Body of pancreas (tissue), 4 donors: ENCODE measurements around the gene RBM47. TPM values are rescaled to one million over a fixed set of nuclear protein-coding genes. Genes with fewer than 3 reads are reported as not detected.

ENCODE experiments used
- ATAC-seq: fragments of 150-250 bp; one replicate; pipeline ENCODE4 v1.9.1; 2016
- DNase-seq, 4 donors: peaks; one replicate each; pipeline ENCODE4 v3.0.0-alpha.2; 2019
- H3K27ac ChIP-seq, 4 donors: fragments of 200-600 bp; sonication (generic); 1 replicate in 3 of 4; 2 replicates in 1 of 4; pipeline versions ENCODE4 v1.5.1 to v1.6.1; 2016 to 2019; ENCODE audit warnings: mild to moderate bottlenecking in 1 of 4, mixed read lengths in 1 of 4, moderate library complexity in 1 of 4
- H3K27me3 ChIP-seq, 2 donors: fragments of 200-600 bp; sonication (generic); one replicate each; pipeline ENCODE4 v1.6.0; 2016; ENCODE audit warnings: mild to moderate bottlenecking in 1 of 2
- H3K36me3 ChIP-seq, 2 donors: fragments of 200-600 bp; sonication (generic); replicated peaks in 1 of 2; 2 replicates each; pipeline ENCODE4 v1.5.1; 2016; ENCODE audit warnings: low read depth in 2 of 2; ENCODE audit not compliant: insufficient read depth in 1 of 2
- H3K4me1 ChIP-seq: fragments of 200-600 bp; sonication (generic); one replicate; pipeline ENCODE4 v1.6.0; 2016
- H3K4me3 ChIP-seq, 2 donors: fragments of 200-600 bp; sonication (generic); 1 replicate in 1 of 2; 2 replicates in 1 of 2; pipeline ENCODE4 v1.5.1; 2016 to 2019
- H3K9me3 ChIP-seq, 3 donors: fragments of 200-600 bp; sonication (generic); 1 replicate in 2 of 3; 2 replicates in 1 of 3; pipeline ENCODE4 v1.5.1; 2016
- CTCF ChIP-seq, 7 experiments: fragments of 450-650 bp in 4 of 7; fragments of 200-600 bp in 3 of 7; sonication (generic) in 3 of 7; IDR thresholded peaks; one replicate each; pipeline ENCODE4 v1.5.1; 2016 to 2019; ENCODE audit warnings: antibody characterized with exemption in 7 of 7
- POLR2A ChIP-seq, 3 donors: fragments of 450-650 bp; IDR thresholded peaks; one replicate each; pipeline ENCODE4 v1.6.1; 2016; ENCODE audit warnings: antibody characterized with exemption in 3 of 3, mild to moderate bottlenecking in 2 of 3
- WGBS, 2 donors: methylation state at CpG; one replicate each; pipeline ENCODE4 v1.1.5; 2017; 5-methylcytosine and 5-hydroxymethylcytosine counted together
- intact Hi-C: fragments of 100-400 bp; cut with DNase I; formaldehyde crosslinking; loops from one replicate; pipeline ENCODE4 v1.15.1; 2023
- total RNA-seq, 2 donors: library from RNA; depleted of rRNA; stranded (reverse); fragments of >200 nt; gene quantifications; one replicate each; pipeline ENCODE4 v1.1.0, GENCODE V29; 2016

The RBM47 gene
- total RNA-seq, 2 donors from 2014 or later: 79.9 to 99.5 TPM

- DNase-seq (no peak), ATAC-seq (no peak)
- peaks cover 4% of the 10 kb centered on the region for H3K4me1 ChIP-seq
- intact Hi-C loops: no loop called here
- no peaks in the 10 kb centered on the region for H3K36me3 ChIP-seq
- TF ChIP-seq POLR2A (IDR thresholded peaks at IDR 0.05) (no peak), CTCF (IDR thresholded peaks at IDR 0.05) (no peak)
- H3K27me3 ChIP-seq: no peaks in the 10 kb centered on the region
- no peak overlapping the region for H3K4me3 ChIP-seq
- 72 to 84% methylated on average over 6 of the region's 6 CpGs for WGBS, 2 donors
- H3K9me3 ChIP-seq: no peaks in the 10 kb centered on the region
- H3K27ac ChIP-seq: no peak overlapping the region
Observed at GRCh38 chr4:40388239-40388638, 241.4 kb downstream of the RBM47 start.

- Histone ChIP-seq H3K4me3 (no peak overlapping the region), H3K9me3 (no peaks in the 10 kb centered on the region), H3K4me1 (no peaks in the 10 kb centered on the region), H3K27ac (no peak overlapping the region), H3K27me3 (no peaks in the 10 kb centered on the region), H3K36me3 (no peaks in the 10 kb centered on the region)
- no peak for TF ChIP-seq POLR2A (IDR thresholded peaks at IDR 0.05)
- TF ChIP-seq CTCF (IDR thresholded peaks at IDR 0.05): no peak
- 77 to 78% methylated on average over 4 to 5 of the region's 5 CpGs for WGBS, 2 donors
- no peak for DNase-seq
- no peak for ATAC-seq
- intact Hi-C loops: no loop called here
Observed at GRCh38 chr4:40380647-40381046, 249.0 kb downstream of the RBM47 start.

GRCh38 chr4:40379248-40379647 lies 250.4 kb downstream of the RBM47 start:
- TF ChIP-seq CTCF (IDR thresholded peaks at IDR 0.05): no peak
- TF ChIP-seq POLR2A (IDR thresholded peaks at IDR 0.05): no peak
- intact Hi-C loops: no loop called here
- DNase-seq (no peak), ATAC-seq (no peak)
- H3K9me3 ChIP-seq: no peaks in the 10 kb centered on the region
- no peak overlapping the region for H3K4me3 ChIP-seq
- WGBS, 2 donors: 60 to 75% methylated on average over 1 to 3 of the region's 3 CpGs
- H3K27me3 ChIP-seq: no peaks in the 10 kb centered on the region
- no peak overlapping the region for H3K27ac ChIP-seq
- H3K4me1 ChIP-seq: peaks cover 9% of the 10 kb centered on the region
- H3K36me3 ChIP-seq: no peaks in the 10 kb centered on the region

GRCh38 chr4:40378619-40379018 lies 251.0 kb downstream of the RBM47 start:
- Histone ChIP-seq H3K4me3 (no peak overlapping the region), H3K27me3 (no peaks in the 10 kb centered on the region), H3K27ac (no peak overlapping the region), H3K36me3 (no peaks in the 10 kb centered on the region), H3K9me3 (no peaks in the 10 kb centered on the region), H3K4me1 (peaks cover 9% of the 10 kb centered on the region)
- no peak for DNase-seq
- WGBS, 2 donors: 48 to 74% methylated on average over 2 of the region's 2 CpGs
- ATAC-seq: no peak
- intact Hi-C loops: no loop called here
- TF ChIP-seq CTCF (IDR thresholded peaks at IDR 0.05): no peak
- no peak for TF ChIP-seq POLR2A (IDR thresholded peaks at IDR 0.05)

GRCh38 chr4:40377512-40378365 lies 251.9 kb downstream of the RBM47 start:
- no peaks in the 10 kb centered on the region for H3K27me3 ChIP-seq
- TF ChIP-seq POLR2A (IDR thresholded peaks at IDR 0.05) (no peak), CTCF (IDR thresholded peaks at IDR 0.05) (no peak)
- ATAC-seq (peak; percentile 75), DNase-seq (peak in 1 of 4 donors; percentile 20)
- H3K4me1 ChIP-seq: peaks cover 9% of the 10 kb centered on the region
- no peak overlapping the region for H3K4me3 ChIP-seq
- no peaks in the 10 kb centered on the region for H3K36me3 ChIP-seq
- intact Hi-C loops: no loop called here
- WGBS, 2 donors: 73 to 89% methylated on average over 7 of the region's 7 CpGs
- H3K9me3 ChIP-seq: no peaks in the 10 kb centered on the region
- H3K27ac ChIP-seq: no peak overlapping the region
